ENCODE results near the gene RNF8.

Gene RNF8

GRCh38 chr6:37388578-37388977, 34.8 kb downstream of the RNF8 start:
- DNase-seq (ENCODE audit: insufficient read length, low spot score): no peak
- TF ChIP-seq CTCF (IDR thresholded peaks at IDR 0.05; ENCODE audit: insufficient read depth, missing control alignments): no peak
- no peak for FAIRE-seq

- TF ChIP-seq CTCF (IDR thresholded peaks at IDR 0.05; ENCODE audit: insufficient read depth, missing control alignments): no peak
- DNase-seq (ENCODE audit: insufficient read length, low spot score) (no peak), FAIRE-seq (no peak)
These were observed 36.1 kb downstream of the RNF8 start for GRCh38 chr6:37389857-37390256.

- TF ChIP-seq CTCF (IDR thresholded peaks at IDR 0.05; ENCODE audit: insufficient read depth, missing control alignments): no peak
- no peak for DNase-seq (ENCODE audit: insufficient read length, low spot score)
- FAIRE-seq: no peak
These were observed 37.3 kb downstream of the RNF8 start for GRCh38 chr6:37391120-37391519.

- no peak for TF ChIP-seq CTCF (IDR thresholded peaks at IDR 0.05; ENCODE audit: insufficient read depth, missing control alignments)
- FAIRE-seq (no peak), DNase-seq (ENCODE audit: insufficient read length, low spot score) (no peak)
These were observed 39.0 kb downstream of the RNF8 start for GRCh38 chr6:37392821-37393220.

GRCh38 chr6:37393381-37393929, 39.7 kb downstream of the RNF8 start:
- no peak for TF ChIP-seq CTCF (IDR thresholded peaks at IDR 0.05; ENCODE audit: insufficient read depth, missing control alignments)
- no peak for FAIRE-seq
- DNase-seq (ENCODE audit: insufficient read length, low spot score): no peak

- DNase-seq (ENCODE audit: insufficient read length, low spot score): no peak
- no peak for TF ChIP-seq CTCF (IDR thresholded peaks at IDR 0.05; ENCODE audit: insufficient read depth, missing control alignments)
- FAIRE-seq: no peak
These were observed 42.9 kb downstream of the RNF8 start for GRCh38 chr6:37396571-37397180.

DNA sequence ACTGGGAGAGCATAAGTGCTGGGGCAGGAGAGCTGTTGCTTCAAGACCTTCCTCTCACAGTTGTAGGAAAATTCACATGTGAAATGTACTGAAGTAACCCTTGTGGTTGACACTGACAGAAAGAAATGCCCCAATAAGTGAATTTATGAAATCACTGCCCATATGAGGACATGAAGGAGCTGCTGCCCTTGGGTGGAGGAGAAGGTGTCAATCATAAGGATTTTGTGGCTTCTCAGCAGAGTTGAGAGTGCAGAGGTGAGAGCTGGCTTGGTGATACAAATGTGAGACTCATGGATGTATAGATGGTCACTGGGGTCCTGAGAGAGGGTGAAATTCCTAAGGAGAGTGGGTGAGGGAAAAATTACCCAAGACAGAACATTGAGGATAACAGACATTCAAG, 45.3 kb downstream of the RNF8 start:
- DNase-seq (ENCODE audit: insufficient read length, low spot score) (no peak), FAIRE-seq (no peak)
- TF ChIP-seq CTCF (IDR thresholded peaks at IDR 0.05; ENCODE audit: insufficient read depth, missing control alignments): no peak
